ENCODE measurements around the gene CCN5.

CCN5 gene

DNA sequence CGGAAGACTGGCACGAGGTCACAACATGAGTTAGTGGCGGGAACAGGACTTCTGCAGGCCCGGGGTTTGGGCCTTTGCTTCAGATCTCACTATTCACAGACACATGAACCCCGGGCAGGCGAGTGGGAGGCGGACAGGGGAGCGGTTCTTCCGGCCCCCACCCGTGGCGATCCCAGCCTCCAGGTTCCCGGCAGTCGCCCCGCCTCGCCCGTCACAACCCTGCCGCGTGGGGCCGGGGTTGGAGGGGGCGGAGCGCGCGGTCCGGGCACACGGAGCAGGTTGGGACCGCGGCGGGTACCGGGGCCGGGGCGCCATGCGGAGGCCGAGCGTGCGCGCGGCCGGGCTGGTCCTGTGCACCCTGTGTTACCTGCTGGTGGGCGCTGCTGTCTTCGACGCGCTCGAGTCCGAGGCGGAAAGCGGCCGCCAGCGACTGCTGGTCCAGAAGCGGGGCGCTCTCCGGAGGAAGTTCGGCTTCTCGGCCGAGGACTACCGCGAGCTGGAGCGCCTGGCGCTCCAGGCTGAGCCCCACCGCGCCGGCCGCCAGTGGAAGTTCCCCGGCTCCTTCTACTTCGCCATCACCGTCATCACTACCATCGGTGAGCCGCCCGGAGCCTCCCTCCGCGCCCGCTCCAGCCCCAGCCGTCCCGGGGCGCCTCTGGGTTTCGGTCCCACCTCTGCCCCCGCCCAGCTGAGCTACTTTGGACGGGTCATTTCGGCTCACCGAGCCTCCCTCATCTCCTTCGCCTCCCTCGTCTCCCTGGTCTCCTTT, 30.6 kb downstream of the CCN5 start, which contains the start of gene KCNK15:
TSS of gene KCNK15 (plus strand) at position 268 of the 769 bp plus-strand sequence. CDS start at position 314, 46 bp downstream.
- Histone ChIP-seq H3K9me3 (ENCODE audit: control insufficient read depth in 1 of 2, low read length in 2 of 2) (no peaks in the 10 kb centered on the region), H3K9ac (ENCODE audit: low read depth in 1 of 2, low read length in 2 of 2) (peak within 1 kb of the TSS in 1 of 2 donors; percentile 11), H3K4me1 (ENCODE audit: control insufficient read depth in 1 of 2, insufficient read depth in 2 of 2, low read length in 2 of 2) (peaks cover 13 to 19% of the 10 kb centered on the region in 2 donors), H3K27me3 (ENCODE audit: control insufficient read depth in 1 of 2, insufficient read depth in 2 of 2, low read length in 2 of 2) (peaks cover 0 to 9% of the 10 kb centered on the region in 2 donors), H3K27ac (ENCODE audit: low read depth, low read length) (no peak within 1 kb of the TSS), H3K36me3 (ENCODE audit: control insufficient read depth in 1 of 2, insufficient read depth in 2 of 2, low read length in 2 of 2) (no peaks in the 10 kb centered on the region), H3K4me3 (ENCODE audit: low read depth in 1 of 2, low read length in 2 of 2) (peak within 1 kb of the TSS; percentile 46 to 61)

DNA sequence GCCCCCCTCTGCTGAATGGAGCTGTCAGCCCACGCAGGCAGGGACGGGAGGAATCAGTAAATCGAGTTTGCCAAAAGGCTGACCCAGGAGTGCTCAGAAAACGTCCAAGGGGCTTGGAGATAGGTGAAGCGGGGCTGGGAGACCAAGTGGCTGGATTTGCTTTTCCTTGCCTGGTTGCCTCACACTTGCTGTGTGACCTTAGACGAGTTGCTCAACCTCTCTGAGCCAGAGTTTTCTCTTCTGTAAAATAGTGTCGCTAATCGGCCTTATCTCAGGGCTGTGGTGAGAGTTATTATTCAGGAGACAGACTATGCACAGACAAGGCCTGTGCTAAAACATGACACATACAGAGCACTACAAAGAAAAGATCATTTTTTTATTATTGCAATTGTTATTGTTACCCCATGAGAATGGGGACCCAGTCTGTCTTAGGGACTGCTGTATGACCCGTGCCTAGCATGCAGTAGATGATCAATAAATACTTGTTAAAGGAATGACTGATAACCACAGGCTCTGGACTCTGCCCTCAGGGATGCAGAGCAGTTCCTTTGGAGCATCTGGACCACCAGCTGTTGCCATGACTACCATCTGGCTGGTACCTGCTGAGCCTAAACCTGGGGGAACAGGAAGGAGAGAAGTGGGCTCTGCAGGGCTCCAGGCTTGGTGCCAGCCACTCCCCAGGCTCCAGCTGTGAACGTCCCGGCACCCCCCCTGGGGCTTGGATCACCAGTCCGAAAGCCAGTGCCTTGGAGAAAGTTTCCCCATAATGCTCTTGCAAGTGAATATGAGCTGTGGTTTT, 31.4 kb downstream of the CCN5 start:
- Histone ChIP-seq H3K4me1 (ENCODE audit: control insufficient read depth in 1 of 2, insufficient read depth in 2 of 2, low read length in 2 of 2) (peaks cover 13 to 19% of the 10 kb centered on the region in 2 donors), H3K4me3 (ENCODE audit: low read depth in 1 of 2, low read length in 2 of 2) (peak overlapping the region; percentile 46 to 61), H3K9me3 (ENCODE audit: control insufficient read depth in 1 of 2, low read length in 2 of 2) (no peaks in the 10 kb centered on the region), H3K27me3 (ENCODE audit: control insufficient read depth in 1 of 2, insufficient read depth in 2 of 2, low read length in 2 of 2) (peaks cover 0 to 17% of the 10 kb centered on the region in 2 donors), H3K9ac (ENCODE audit: low read depth in 1 of 2, low read length in 2 of 2) (no peak overlapping the region), H3K27ac (ENCODE audit: low read depth, low read length) (no peak overlapping the region), H3K36me3 (ENCODE audit: control insufficient read depth in 1 of 2, insufficient read depth in 2 of 2, low read length in 2 of 2) (no peaks in the 10 kb centered on the region)

DNA sequence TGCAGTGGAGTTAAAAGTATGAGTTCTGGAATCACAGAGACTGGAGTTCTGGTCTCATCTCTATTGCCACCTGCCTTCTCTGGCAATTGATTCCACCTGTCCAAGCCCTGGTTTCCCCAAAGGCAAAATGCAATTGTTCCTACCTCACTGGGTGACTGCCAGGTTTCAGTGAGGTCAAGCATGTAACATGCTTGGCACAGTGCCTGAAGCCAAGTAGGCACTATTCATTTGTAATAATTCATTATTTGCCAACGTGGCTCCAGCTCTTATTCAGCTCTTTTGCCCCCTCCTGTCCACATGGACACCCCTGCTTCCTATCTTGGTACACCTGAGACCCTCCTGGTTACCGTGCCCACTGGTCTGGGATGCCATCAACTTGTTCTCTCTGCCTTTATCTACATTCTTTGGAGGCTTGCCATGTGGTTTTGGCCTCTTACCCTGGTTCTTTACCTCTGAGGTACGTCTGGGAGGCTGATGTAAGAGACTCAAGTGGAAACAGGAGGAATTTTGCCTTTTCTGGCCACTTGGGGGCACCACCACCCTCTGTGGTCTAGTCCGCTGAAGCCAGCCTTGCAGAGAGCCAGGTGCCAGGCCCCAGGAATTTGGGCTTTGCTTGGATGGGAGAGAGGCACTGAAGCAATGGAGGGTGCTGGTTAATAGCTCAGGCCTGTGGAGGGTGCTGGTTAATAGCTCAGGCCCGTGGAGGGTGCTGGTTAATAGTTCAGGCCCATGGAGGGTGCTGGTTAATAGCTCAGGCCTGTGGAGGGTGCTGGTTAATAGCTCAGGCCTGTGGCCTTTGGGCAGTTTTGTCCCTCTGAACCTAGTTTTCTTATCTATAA, 32.2 kb downstream of the CCN5 start:
- H3K4me3 ChIP-seq (ENCODE audit: low read depth in 1 of 2, low read length in 2 of 2) = no peak overlapping the region
- no peak overlapping the region for H3K27ac ChIP-seq (ENCODE audit: low read depth, low read length)
- peaks cover 13 to 22% of the 10 kb centered on the region in 2 donors for H3K4me1 ChIP-seq (ENCODE audit: control insufficient read depth in 1 of 2, insufficient read depth in 2 of 2, low read length in 2 of 2)
- no peaks in the 10 kb centered on the region for H3K36me3 ChIP-seq (ENCODE audit: control insufficient read depth in 1 of 2, insufficient read depth in 2 of 2, low read length in 2 of 2)
- H3K9me3 ChIP-seq (ENCODE audit: control insufficient read depth in 1 of 2, low read length in 2 of 2) = no peaks in the 10 kb centered on the region
- H3K9ac ChIP-seq (ENCODE audit: low read depth in 1 of 2, low read length in 2 of 2) = no peak overlapping the region
- peaks cover 0 to 17% of the 10 kb centered on the region in 2 donors for H3K27me3 ChIP-seq (ENCODE audit: control insufficient read depth in 1 of 2, insufficient read depth in 2 of 2, low read length in 2 of 2)

DNA sequence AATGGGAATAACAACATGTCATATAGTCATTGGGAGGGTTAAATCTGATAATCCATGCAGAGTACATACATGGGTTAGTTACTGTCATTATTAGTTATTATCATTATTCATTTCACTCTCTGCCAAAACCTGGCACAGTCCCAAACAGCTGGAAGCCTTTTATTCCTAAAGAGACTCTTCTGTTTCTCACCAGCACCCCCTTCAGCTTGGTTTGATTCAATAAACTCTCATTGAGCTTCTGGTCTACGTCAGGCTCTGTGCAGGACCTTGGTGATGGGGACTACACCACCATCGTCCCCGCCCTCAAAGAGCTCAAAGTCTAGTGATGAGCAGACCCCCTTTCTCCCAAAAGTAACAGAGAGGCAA, 32.8 kb downstream of the CCN5 start:
- Histone ChIP-seq H3K9me3 (ENCODE audit: control insufficient read depth in 1 of 2, low read length in 2 of 2) (no peaks in the 10 kb centered on the region), H3K4me1 (ENCODE audit: control insufficient read depth in 1 of 2, insufficient read depth in 2 of 2, low read length in 2 of 2) (peaks cover 13 to 22% of the 10 kb centered on the region in 2 donors), H3K4me3 (ENCODE audit: low read depth in 1 of 2, low read length in 2 of 2) (no peak overlapping the region), H3K9ac (ENCODE audit: low read depth in 1 of 2, low read length in 2 of 2) (no peak overlapping the region), H3K27ac (ENCODE audit: low read depth, low read length) (no peak overlapping the region), H3K27me3 (ENCODE audit: control insufficient read depth in 1 of 2, insufficient read depth in 2 of 2, low read length in 2 of 2) (peaks cover 0 to 17% of the 10 kb centered on the region in 2 donors), H3K36me3 (ENCODE audit: control insufficient read depth in 1 of 2, insufficient read depth in 2 of 2, low read length in 2 of 2) (no peaks in the 10 kb centered on the region)

DNA sequence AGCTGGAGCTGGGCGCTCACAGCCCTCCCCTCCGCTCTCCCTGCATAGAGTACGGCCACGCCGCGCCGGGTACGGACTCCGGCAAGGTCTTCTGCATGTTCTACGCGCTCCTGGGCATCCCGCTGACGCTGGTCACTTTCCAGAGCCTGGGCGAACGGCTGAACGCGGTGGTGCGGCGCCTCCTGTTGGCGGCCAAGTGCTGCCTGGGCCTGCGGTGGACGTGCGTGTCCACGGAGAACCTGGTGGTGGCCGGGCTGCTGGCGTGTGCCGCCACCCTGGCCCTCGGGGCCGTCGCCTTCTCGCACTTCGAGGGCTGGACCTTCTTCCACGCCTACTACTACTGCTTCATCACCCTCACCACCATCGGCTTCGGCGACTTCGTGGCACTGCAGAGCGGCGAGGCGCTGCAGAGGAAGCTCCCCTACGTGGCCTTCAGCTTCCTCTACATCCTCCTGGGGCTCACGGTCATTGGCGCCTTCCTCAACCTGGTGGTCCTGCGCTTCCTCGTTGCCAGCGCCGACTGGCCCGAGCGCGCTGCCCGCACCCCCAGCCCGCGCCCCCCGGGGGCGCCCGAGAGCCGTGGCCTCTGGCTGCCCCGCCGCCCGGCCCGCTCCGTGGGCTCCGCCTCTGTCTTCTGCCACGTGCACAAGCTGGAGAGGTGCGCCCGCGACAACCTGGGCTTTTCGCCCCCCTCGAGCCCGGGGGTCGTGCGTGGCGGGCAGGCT, 35.1 kb downstream of the CCN5 start:
- no peaks in the 10 kb centered on the region for H3K36me3 ChIP-seq (ENCODE audit: control insufficient read depth in 1 of 2, insufficient read depth in 2 of 2, low read length in 2 of 2)
- no peaks in the 10 kb centered on the region for H3K9me3 ChIP-seq (ENCODE audit: control insufficient read depth in 1 of 2, low read length in 2 of 2)
- H3K4me1 ChIP-seq (ENCODE audit: control insufficient read depth in 1 of 2, insufficient read depth in 2 of 2, low read length in 2 of 2) = peaks cover 13 to 22% of the 10 kb centered on the region in 2 donors
- peaks cover 0 to 17% of the 10 kb centered on the region in 2 donors for H3K27me3 ChIP-seq (ENCODE audit: control insufficient read depth in 1 of 2, insufficient read depth in 2 of 2, low read length in 2 of 2)
- no peak overlapping the region for H3K27ac ChIP-seq (ENCODE audit: low read depth, low read length)
- H3K4me3 ChIP-seq (ENCODE audit: low read depth in 1 of 2, low read length in 2 of 2) = no peak overlapping the region
- no peak overlapping the region for H3K9ac ChIP-seq (ENCODE audit: low read depth in 1 of 2, low read length in 2 of 2)

DNA sequence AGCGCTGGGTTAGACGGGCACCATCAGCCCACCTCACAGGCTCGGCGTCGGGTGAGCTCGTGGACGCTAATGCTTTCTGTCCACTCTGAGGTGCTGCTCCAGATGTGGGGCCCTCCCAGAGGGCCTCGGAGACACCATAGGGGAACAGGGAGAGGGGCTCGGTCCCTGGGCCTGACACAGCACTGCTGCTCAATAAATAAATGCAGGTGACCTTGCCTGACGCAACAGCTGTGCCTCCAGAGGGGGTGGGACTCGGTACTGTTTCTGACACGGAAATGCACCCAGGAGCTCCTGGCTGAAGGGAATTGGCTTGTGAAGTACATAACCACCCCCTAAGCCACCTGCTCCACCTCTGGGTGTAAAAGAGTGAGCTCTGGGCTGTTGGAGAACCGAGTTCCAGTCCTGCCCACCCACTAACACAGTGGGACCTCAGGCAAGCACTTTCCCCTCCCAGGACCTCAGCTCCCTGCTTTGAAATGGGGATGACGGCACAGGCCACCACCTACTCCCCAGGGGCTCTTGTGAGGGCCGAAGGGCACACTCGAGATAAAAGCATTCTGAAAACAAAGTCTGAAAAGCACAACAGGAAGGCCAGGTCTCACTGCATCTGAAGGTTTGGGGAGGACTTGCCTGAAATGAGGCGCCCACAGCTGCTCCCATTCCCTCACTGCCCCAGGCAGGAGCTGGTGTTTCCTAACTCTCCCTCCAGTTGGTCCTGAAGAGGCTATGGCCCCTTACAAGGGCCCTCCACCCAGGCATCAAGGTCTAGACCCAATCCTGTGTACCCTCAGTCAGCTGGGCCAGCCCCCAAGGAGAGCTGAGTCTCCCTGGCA, 37.1 kb downstream of the CCN5 start:
- H3K4me3 ChIP-seq (ENCODE audit: low read depth in 1 of 2, low read length in 2 of 2) = no peak overlapping the region
- H3K9ac ChIP-seq (ENCODE audit: low read depth in 1 of 2, low read length in 2 of 2) = no peak overlapping the region
- no peaks in the 10 kb centered on the region for H3K36me3 ChIP-seq (ENCODE audit: control insufficient read depth in 1 of 2, insufficient read depth in 2 of 2, low read length in 2 of 2)
- H3K27me3 ChIP-seq (ENCODE audit: control insufficient read depth in 1 of 2, insufficient read depth in 2 of 2, low read length in 2 of 2) = peaks cover 0 to 9% of the 10 kb centered on the region in 2 donors
- H3K9me3 ChIP-seq (ENCODE audit: control insufficient read depth in 1 of 2, low read length in 2 of 2) = no peaks in the 10 kb centered on the region
- H3K27ac ChIP-seq (ENCODE audit: low read depth, low read length) = no peak overlapping the region
- peaks cover 1 to 9% of the 10 kb centered on the region in 2 donors for H3K4me1 ChIP-seq (ENCODE audit: control insufficient read depth in 1 of 2, insufficient read depth in 2 of 2, low read length in 2 of 2)

DNA sequence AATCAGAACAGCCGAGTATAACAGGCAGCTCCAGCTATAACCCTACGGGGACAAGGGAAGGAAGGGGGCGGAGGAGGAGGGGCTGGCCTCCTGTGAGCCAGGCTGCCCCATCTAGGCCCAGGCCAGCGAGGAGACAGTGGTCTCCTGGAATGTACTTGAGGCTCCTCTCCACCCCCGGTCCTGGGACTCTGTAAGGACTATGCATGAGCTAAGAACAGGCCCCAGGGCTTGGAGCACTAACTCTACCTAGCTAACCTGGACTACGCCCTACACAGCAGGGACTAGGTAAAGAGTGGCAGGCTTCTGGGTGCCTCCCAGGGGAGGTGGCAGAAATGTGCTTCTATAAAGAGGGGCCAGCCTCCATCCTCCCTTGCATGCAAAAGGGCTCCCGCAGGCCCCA, 39.4 kb downstream of the CCN5 start:
- Histone ChIP-seq H3K27ac (ENCODE audit: low read depth, low read length) (no peak overlapping the region), H3K4me1 (ENCODE audit: control insufficient read depth in 1 of 2, insufficient read depth in 2 of 2, low read length in 2 of 2) (peaks cover 0 to 3% of the 10 kb centered on the region in 2 donors), H3K9ac (ENCODE audit: low read depth in 1 of 2, low read length in 2 of 2) (no peak overlapping the region), H3K27me3 (ENCODE audit: control insufficient read depth in 1 of 2, insufficient read depth in 2 of 2, low read length in 2 of 2) (peaks cover 0 to 9% of the 10 kb centered on the region in 2 donors), H3K4me3 (ENCODE audit: low read depth in 1 of 2, low read length in 2 of 2) (no peak overlapping the region), H3K36me3 (ENCODE audit: control insufficient read depth in 1 of 2, insufficient read depth in 2 of 2, low read length in 2 of 2) (no peaks in the 10 kb centered on the region), H3K9me3 (ENCODE audit: control insufficient read depth in 1 of 2, low read length in 2 of 2) (no peaks in the 10 kb centered on the region)

DNA sequence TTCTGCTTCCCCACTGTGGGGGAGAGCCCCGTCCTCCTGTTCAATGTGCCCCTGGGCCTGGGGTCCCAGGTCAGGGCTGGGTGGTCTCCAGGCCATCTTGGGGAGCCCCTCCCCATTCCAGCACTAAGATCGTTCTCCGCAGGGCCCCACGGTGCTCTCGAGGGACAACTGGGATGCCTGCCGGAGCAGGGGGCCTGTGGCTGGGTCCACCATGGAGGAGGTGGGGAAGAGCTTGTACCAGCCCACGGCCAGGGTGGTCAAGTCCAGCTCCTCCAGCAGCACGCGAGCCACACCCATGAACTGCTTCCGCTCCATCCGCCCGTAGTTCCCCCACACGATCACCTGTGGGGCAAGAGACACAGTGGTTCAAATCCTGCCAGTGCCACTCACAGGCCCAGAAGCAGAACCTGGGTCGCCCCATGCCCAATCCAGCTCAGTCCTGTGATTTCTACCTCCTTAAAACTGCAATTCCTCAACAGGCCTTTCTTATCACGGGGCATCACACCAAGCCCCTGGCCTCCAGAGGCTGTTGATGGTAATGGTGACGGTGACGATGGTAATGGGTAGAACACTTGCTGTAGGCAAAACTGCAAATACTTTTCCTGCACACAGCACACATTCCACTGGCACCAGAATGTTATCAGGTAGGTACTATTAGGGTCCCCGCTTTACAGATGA, 41.0 kb downstream of the CCN5 start:
- Histone ChIP-seq H3K9ac (ENCODE audit: low read depth in 1 of 2, low read length in 2 of 2) (no peak overlapping the region), H3K9me3 (ENCODE audit: control insufficient read depth in 1 of 2, low read length in 2 of 2) (no peaks in the 10 kb centered on the region), H3K36me3 (ENCODE audit: control insufficient read depth in 1 of 2, insufficient read depth in 2 of 2, low read length in 2 of 2) (no peaks in the 10 kb centered on the region), H3K27me3 (ENCODE audit: control insufficient read depth in 1 of 2, insufficient read depth in 2 of 2, low read length in 2 of 2) (peaks cover 0 to 4% of the 10 kb centered on the region in 2 donors), H3K4me3 (ENCODE audit: low read depth in 1 of 2, low read length in 2 of 2) (no peak overlapping the region), H3K27ac (ENCODE audit: low read depth, low read length) (no peak overlapping the region), H3K4me1 (ENCODE audit: control insufficient read depth in 1 of 2, insufficient read depth in 2 of 2, low read length in 2 of 2) (peaks cover 0 to 3% of the 10 kb centered on the region in 2 donors)
